Lung (tissue), 12 donors: ENCODE results near the gene VPS8. TPM values are rescaled to one million over a fixed set of nuclear protein-coding genes. Genes with fewer than 3 reads are reported as not detected.
A peak's percentile ranks its signal among the peaks of the same experiment; 100 is the strongest.

Experiments
- ATAC-seq: fragments of 200-7000 bp; cut with Tn5 transposase; one replicate; pipeline ENCODE4 v1.9.1; 2020; ENCODE audit warnings: moderate number of reproducible peaks; ENCODE audit not compliant: insufficient read depth, low FRiP score
- DNase-seq, 3 donors: peaks; one replicate each; pipeline ENCODE4 v3.0.0-alpha.2; 2013 to 2017
- H3K27ac ChIP-seq, 2 donors: one replicate each; pipeline ENCODE4 v1.5.1; 2013; ENCODE audit warnings: mild to moderate bottlenecking in 2 of 2, moderate library complexity in 2 of 2, control low read depth in 1 of 2, inconsistent platforms in 1 of 2, low read depth in 1 of 2, low read length in 1 of 2
- H3K27me3 ChIP-seq, 3 donors: one replicate each; pipeline ENCODE4 v1.5.1; 2013; ENCODE audit warnings: low read length in 2 of 3; ENCODE audit not compliant: control insufficient read depth in 3 of 3, insufficient read depth in 3 of 3
- H3K36me3 ChIP-seq, 4 donors: one replicate each; pipeline ENCODE4 v1.5.1; 2013; ENCODE audit warnings: low read length in 4 of 4, mild to moderate bottlenecking in 1 of 4, moderate library complexity in 1 of 4; ENCODE audit not compliant: control insufficient read depth in 4 of 4, insufficient read depth in 4 of 4
- H3K4me1 ChIP-seq, 5 donors: one replicate each; pipeline ENCODE4 v1.5.1; 2013; ENCODE audit warnings: low read length in 5 of 5, mild to moderate bottlenecking in 2 of 5, moderate library complexity in 1 of 5; ENCODE audit not compliant: control insufficient read depth in 5 of 5, insufficient read depth in 5 of 5
- H3K4me3 ChIP-seq: one replicate; pipeline ENCODE4 v1.5.1; 2013; ENCODE audit warnings: mild to moderate bottlenecking, control low read depth, moderate library complexity
- H3K9ac ChIP-seq, 2 donors: one replicate each; pipeline ENCODE4 v1.5.1; 2013; ENCODE audit warnings: low read length in 2 of 2, control low read depth in 1 of 2; ENCODE audit not compliant: insufficient read depth in 1 of 2
- H3K9me3 ChIP-seq, 4 donors: one replicate each; pipeline ENCODE4 v1.5.1; 2013; ENCODE audit warnings: low read length in 3 of 4, mild to moderate bottlenecking in 1 of 4, moderate library complexity in 1 of 4; ENCODE audit not compliant: control insufficient read depth in 4 of 4, insufficient read depth in 3 of 4
- CTCF ChIP-seq: IDR thresholded peaks from 2 replicates; pipeline ENCODE4 v1.5.1; 2012; ENCODE audit warnings: mild to moderate bottlenecking; ENCODE audit errors: control extremely low read depth, extremely low read depth
- WGBS, 2 donors: extraction: QIAGEN DNeasy Blood & Tissue Kit; methylation state at CpG; one replicate each; pipeline ENCODE4 v1.1.7; 2013; 5-methylcytosine and 5-hydroxymethylcytosine counted together
- polyA plus RNA-seq, 2 donors: library from polyadenylated mRNA; stranded (reverse); fragments of 200-250 nt; gene quantifications; one replicate each; pipeline ENCODE4 v1.2.1, GENCODE V29; 2013
- total RNA-seq, 2 donors: library from RNA; depleted of rRNA in 1 of 2; stranded (reverse); fragments of >200 nt in 1 of 2; gene quantifications; one replicate each; pipeline ENCODE4 v1.2.1, GENCODE V29; 2014 to 2021
- donor health status: control.
- donor health status: control.
- donor health status: Bipolar disorder and iron deficiency.
- donor health status: healthy.
- donor health status: DM: yes; HTN: yes; CAD: no.

VPS8 gene
- total and polyA plus RNA-seq, 4 donors = 13.9 to 184 (median 38.5) TPM

- ATAC-seq (no peak), DNase-seq (peak in 1 of 3 donors; percentile 18)
- Histone ChIP-seq H3K36me3 (peaks cover 0 to 2% (median 1%) of the 10 kb centered on the region in 4 donors), H3K9ac (no peak overlapping the region), H3K27me3 (no peaks in the 10 kb centered on the region), H3K27ac (no peak overlapping the region), H3K4me1 (no peaks in the 10 kb centered on the region), H3K9me3 (peaks cover 0 to under 1% (median 0%) of the 10 kb centered on the region in 4 donors), H3K4me3 (no peak overlapping the region)
- no peak for TF ChIP-seq CTCF
- WGBS, 2 donors = 68 to 75% methylated on average over 3 of the region's 3 CpGs
These were observed 275.5 kb downstream of the VPS8 start for GRCh38 chr3:185087419-185087818.

GRCh38 chr3:185089343-185089742, 277.4 kb downstream of the VPS8 start:
- Histone ChIP-seq H3K36me3 (no peaks in the 10 kb centered on the region), H3K27ac (no peak overlapping the region), H3K9ac (no peak overlapping the region), H3K9me3 (no peaks in the 10 kb centered on the region), H3K27me3 (no peaks in the 10 kb centered on the region), H3K4me3 (no peak overlapping the region), H3K4me1 (no peaks in the 10 kb centered on the region)
- no peak for TF ChIP-seq CTCF
- 64 to 86% methylated on average over 2 of the region's 2 CpGs for WGBS, 2 donors
- DNase-seq = no peak
- no peak for ATAC-seq

GRCh38 chr3:185089751-185090150, 277.8 kb downstream of the VPS8 start:
- ATAC-seq = no peak
- TF ChIP-seq CTCF = no peak

GRCh38 chr3:185090811-185091210, 278.8 kb downstream of the VPS8 start:
- no peaks in the 10 kb centered on the region for H3K27me3 ChIP-seq
- DNase-seq = no peak
- H3K36me3 ChIP-seq = no peaks in the 10 kb centered on the region
- H3K9me3 ChIP-seq = no peaks in the 10 kb centered on the region
- no peaks in the 10 kb centered on the region for H3K4me1 ChIP-seq
- no peak overlapping the region for H3K27ac ChIP-seq
- WGBS, 2 donors = 94 to 95% methylated on average over 4 of the region's 4 CpGs
- H3K4me3 ChIP-seq = no peak overlapping the region
- TF ChIP-seq CTCF = no peak
- no peak for ATAC-seq
- H3K9ac ChIP-seq = no peak overlapping the region

More at GRCh38 chr3:185089751-185090150, 277.8 kb downstream of the VPS8 start:
- Histone ChIP-seq H3K9ac (no peak overlapping the region), H3K4me1 (no peaks in the 10 kb centered on the region), H3K27ac (no peak overlapping the region), H3K27me3 (no peaks in the 10 kb centered on the region), H3K4me3 (no peak overlapping the region), H3K9me3 (no peaks in the 10 kb centered on the region), H3K36me3 (no peaks in the 10 kb centered on the region)
- no peak for DNase-seq
